HepG2 (cell line): ENCODE measurements around the gene REPIN1. TPM values are rescaled to one million over a fixed set of nuclear protein-coding genes. Genes with fewer than 3 reads are reported as not detected.

Experiments used
- ARID4A ChIP-seq: sonication (generic); formaldehyde crosslinking; IDR thresholded peaks from 2 replicates; pipeline ENCODE4 v1.5.0; 2020; ENCODE audit warnings: mild to moderate bottlenecking, missing genetic modification reagents, borderline replicate concordance
- BCL6 ChIP-seq: IDR thresholded peaks from 2 replicates; pipeline ENCODE4 v1.6.1; 2016; ENCODE audit warnings: missing genetic modification reagents, missing compliant biosample characterization
- PCBP2 ChIP-seq: fragments of 200-400 bp; formaldehyde crosslinking; optimal IDR thresholded peaks from 2 replicates; pipeline ENCODE3; 2018; ENCODE audit warnings: low read length, low read depth; ENCODE audit not compliant: poor library complexity, severe bottlenecking
- RBM39 ChIP-seq: fragments of 200-400 bp; formaldehyde crosslinking; IDR thresholded peaks from one replicate; pipeline ENCODE4 v1.6.1; 2018; ENCODE audit warnings: antibody characterized with exemption, mild to moderate bottlenecking, low read depth, low read length; ENCODE audit not compliant: poor library complexity, severe bottlenecking
- TGIF2 ChIP-seq: IDR thresholded peaks from 2 replicates; pipeline ENCODE4 v1.6.1; 2016; ENCODE audit warnings: control low read depth, missing compliant biosample characterization
- ZBED4 ChIP-seq: sonication (generic); formaldehyde crosslinking; IDR thresholded peaks from 2 replicates; pipeline ENCODE4 v1.4.0; 2020; ENCODE audit warnings: missing genetic modification reagents, borderline replicate concordance
- ZNF354B ChIP-seq: sonication (generic); formaldehyde crosslinking; IDR thresholded peaks from 2 replicates; pipeline ENCODE4 v1.8.0; 2022; ENCODE audit warnings: mild to moderate bottlenecking, missing genetic modification reagents
- ZNF83 ChIP-seq: sonication (generic); formaldehyde crosslinking; IDR thresholded peaks from 2 replicates; pipeline ENCODE4 v1.4.0; 2020; ENCODE audit warnings: missing genetic modification reagents, mild to moderate bottlenecking, borderline replicate concordance
- ZSCAN29 ChIP-seq: sonication (generic); formaldehyde crosslinking; conservative IDR thresholded peaks from 2 replicates; pipeline ENCODE4 v1.4.0; 2020; ENCODE audit warnings: mild to moderate bottlenecking, missing genetic modification reagents
- polyA plus RNA-seq, 8 experiments: library from polyadenylated mRNA; depleted of rRNA in 3 of 8; stranded (reverse) in 7 of 8; unstranded in 1 of 8; fragments of >200 nt; fragmentation: Illumina TruSeq in 4 of 8; extraction: Trizol in 4 of 8; gene quantifications; 2 replicates each; pipeline versions ENCODE4 v1.2.1 to v1.2.3, GENCODE V29; 2011 to 2016; ENCODE audit warnings: low read depth in 4 of 8, missing spikeins in 1 of 8, mixed read lengths in 1 of 8; ENCODE audit not compliant: insufficient read depth in 1 of 8
- total RNA-seq, 5 experiments: library from RNA; depleted of rRNA; stranded (reverse); fragments of >200 nt; fragmentation: Illumina TruSeq; extraction: Trizol; gene quantifications; 2 replicates each; pipeline ENCODE4 v1.2.3, GENCODE V29; 2016; ENCODE audit warnings: low read depth in 1 of 5

The REPIN1 gene
- total and polyA plus RNA-seq, 2 of the 13 experiments (the other 11 are each of a cell fraction or from before 2014, with no cell fraction given): 69.9 to 108 TPM

- 0 out of 2 replicates have a peak, but pooled peaks have one; percentile 2 for TF ChIP-seq ZBED4 (CRISPR knock-in tag)
- TF ChIP-seq RBM39: peak; percentile 45
- no peak for TF ChIP-seq PCBP2
- no peak for TF ChIP-seq ZSCAN29 (CRISPR knock-in tag)
- peak; percentile 41; the same call in 1 of the 2 replicates for TF ChIP-seq BCL6 (CRISPR knock-in tag)
- TF ChIP-seq ARID4A (CRISPR knock-in tag): no peak
- no peak for TF ChIP-seq ZNF354B (CRISPR knock-in tag)
- 0 out of 2 replicates have a peak, but pooled peaks have one; percentile 57 for TF ChIP-seq TGIF2 (CRISPR knock-in tag)
- no peak for TF ChIP-seq ZNF83 (CRISPR knock-in tag)
- TF ChIP-seq, all 625 proteins: peak for 8
Measured at GRCh38 chr7:150369748-150370501, 1.3 kb downstream of the REPIN1 start (continued).
